ENCODE results near the gene MAP2K5. TPM values are rescaled to one million over a fixed set of nuclear protein-coding genes. Genes with fewer than 3 reads are reported as not detected.

MAP2K5 gene
- total and polyA plus RNA-seq, 7 donors, result 11.3 to 19.4 (median 14.3) TPM

GRCh38 chr15:67824197-67824968 lies 281.9 kb downstream of the MAP2K5 start:
- 10 to 12% methylated on average over 21 of the region's 21 CpGs for WGBS, 2 donors
- Histone ChIP-seq H3K36me3 (no peaks in the 10 kb centered on the region), H3K27ac (no peak overlapping the region), H3K4me3 (no peak overlapping the region), H3K4me1 (peaks cover 0 to 80% (median 69%) of the 10 kb centered on the region in 4 donors), H3K9me3 (no peaks in the 10 kb centered on the region), H3K27me3 (peaks cover 99 to 100% (median 100%) of the 10 kb centered on the region in 3 donors)
- TF ChIP-seq EP300 (IDR thresholded peaks at IDR 0.05) (no peak), POLR2AphosphoS5 (IDR thresholded peaks at IDR 0.05) (no peak), POLR2A (IDR thresholded peaks at IDR 0.05) (no peak)
- TF ChIP-seq, protein P1, sequence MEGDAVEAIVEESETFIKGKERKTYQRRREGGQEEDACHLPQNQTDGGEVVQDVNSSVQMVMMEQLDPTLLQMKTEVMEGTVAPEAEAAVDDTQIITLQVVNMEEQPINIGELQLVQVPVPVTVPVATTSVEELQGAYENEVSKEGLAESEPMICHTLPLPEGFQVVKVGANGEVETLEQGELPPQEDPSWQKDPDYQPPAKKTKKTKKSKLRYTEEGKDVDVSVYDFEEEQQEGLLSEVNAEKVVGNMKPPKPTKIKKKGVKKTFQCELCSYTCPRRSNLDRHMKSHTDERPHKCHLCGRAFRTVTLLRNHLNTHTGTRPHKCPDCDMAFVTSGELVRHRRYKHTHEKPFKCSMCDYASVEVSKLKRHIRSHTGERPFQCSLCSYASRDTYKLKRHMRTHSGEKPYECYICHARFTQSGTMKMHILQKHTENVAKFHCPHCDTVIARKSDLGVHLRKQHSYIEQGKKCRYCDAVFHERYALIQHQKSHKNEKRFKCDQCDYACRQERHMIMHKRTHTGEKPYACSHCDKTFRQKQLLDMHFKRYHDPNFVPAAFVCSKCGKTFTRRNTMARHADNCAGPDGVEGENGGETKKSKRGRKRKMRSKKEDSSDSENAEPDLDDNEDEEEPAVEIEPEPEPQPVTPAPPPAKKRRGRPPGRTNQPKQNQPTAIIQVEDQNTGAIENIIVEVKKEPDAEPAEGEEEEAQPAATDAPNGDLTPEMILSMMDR (IDR thresholded peaks at IDR 0.05), result no peak
- intact Hi-C loops (cut with DNase I), result no loop called here
- no peak for DNase-seq

DNA sequence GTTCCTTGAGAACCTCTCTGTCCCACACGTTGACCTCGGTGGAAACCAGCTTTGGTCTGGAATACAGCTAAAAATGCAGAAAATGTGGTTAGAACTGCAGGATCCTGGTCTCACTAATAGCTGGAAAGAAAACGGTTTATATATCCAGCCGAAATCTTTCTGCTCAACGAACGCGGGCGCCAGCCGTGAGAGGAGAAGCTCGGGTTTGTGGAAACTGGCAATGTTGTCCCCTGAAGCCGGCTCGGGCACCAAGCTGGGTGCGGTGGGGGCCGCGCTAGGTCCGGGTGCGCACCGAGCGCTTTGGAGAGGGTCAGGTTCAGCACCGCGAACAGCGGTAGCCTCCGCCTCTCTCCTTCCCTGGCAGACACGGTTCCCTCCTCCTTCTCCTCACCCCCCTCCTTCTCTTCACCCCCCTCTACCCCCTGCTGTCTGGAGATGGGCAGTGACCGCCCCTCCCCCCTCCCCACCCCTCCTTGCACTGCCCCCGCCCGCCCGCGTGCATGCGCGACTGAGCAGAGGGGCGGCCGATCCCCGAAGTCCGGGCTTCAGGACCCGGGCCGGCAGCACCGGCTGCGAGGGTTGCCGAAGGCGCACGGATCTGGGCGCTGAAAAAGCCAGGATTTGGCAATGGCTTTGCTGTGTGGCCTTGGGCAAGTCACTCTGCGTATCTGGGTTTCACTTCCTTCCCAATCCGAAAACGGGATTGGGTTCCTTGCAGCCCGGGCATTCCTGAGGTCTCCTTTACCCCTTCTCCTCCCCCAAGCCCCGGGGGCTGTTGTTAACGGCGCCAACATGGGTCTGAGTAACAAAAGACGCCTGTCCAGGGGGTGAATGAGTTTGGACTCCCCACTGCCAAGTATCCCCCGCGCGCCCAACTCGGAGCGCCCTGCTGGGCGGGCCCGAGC lies 282.7 kb downstream of the MAP2K5 start, which contains the start of gene SKOR1:
Gene SKOR1 (plus strand): TSS at position 534 of the 905 bp plus-strand sequence. CDS start 94 bp downstream, at position 628.
- no peak for TF ChIP-seq POLR2A (IDR thresholded peaks at IDR 0.05)
- intact Hi-C loops (cut with DNase I), result no loop called here
- H3K27ac ChIP-seq, result no peak within 1 kb of the TSS
- no peaks in the 10 kb centered on the region for H3K9me3 ChIP-seq
- H3K4me3 ChIP-seq, result peak within 1 kb of the TSS in 2 of 4 donors; percentile 8 to 16
- H3K27me3 ChIP-seq, result peaks cover 98 to 100% (median 100%) of the 10 kb centered on the region in 3 donors
- no peaks in the 10 kb centered on the region for H3K36me3 ChIP-seq
- DNase-seq, result peak; percentile 57
- 2 to 3% methylated on average over 58 of the region's 58 CpGs for WGBS, 2 donors
- peaks cover 0 to 84% (median 69%) of the 10 kb centered on the region in 4 donors for H3K4me1 ChIP-seq

DNA sequence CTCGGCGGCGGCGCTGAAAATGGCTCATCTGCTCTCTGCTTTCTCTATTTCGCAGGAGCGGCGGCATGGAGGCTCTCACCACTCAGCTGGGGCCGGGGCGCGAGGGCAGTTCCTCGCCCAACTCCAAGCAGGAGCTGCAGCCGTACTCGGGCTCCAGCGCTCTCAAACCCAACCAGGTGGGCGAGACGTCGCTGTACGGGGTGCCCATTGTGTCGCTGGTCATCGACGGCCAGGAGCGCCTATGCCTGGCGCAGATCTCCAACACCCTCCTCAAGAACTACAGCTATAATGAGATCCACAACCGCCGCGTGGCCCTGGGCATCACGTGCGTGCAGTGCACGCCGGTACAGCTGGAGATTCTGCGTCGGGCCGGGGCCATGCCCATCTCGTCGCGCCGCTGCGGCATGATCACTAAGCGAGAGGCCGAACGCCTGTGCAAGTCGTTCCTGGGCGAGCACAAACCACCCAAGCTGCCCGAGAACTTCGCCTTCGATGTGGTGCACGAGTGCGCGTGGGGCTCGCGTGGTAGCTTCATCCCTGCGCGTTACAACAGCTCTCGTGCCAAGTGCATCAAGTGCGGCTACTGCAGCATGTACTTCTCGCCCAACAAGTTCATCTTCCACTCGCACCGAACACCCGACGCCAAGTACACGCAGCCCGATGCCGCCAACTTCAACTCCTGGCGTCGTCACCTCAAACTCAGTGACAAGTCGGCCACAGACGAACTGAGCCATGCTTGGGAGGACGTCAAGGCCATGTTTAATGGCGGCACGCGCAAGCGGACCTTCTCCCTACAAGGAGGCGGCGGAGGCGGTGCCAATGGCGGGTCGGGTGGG lies 283.6 kb downstream of the MAP2K5 start:
- Histone ChIP-seq H3K9me3 (no peaks in the 10 kb centered on the region), H3K36me3 (no peaks in the 10 kb centered on the region), H3K27ac (no peak overlapping the region), H3K4me3 (peak overlapping the region in 2 of 4 donors; percentile 8 to 16), H3K4me1 (peaks cover 0 to 76% (median 62%) of the 10 kb centered on the region in 4 donors), H3K27me3 (peaks cover 97 to 100% (median 100%) of the 10 kb centered on the region in 3 donors)
- no peak for TF ChIP-seq POLR2A (IDR thresholded peaks at IDR 0.05)
- intact Hi-C loops (cut with DNase I), result no loop called here
- no peak for DNase-seq
- WGBS, 2 donors, result 8 to 16% methylated on average over 77 of the region's 77 CpGs

DNA sequence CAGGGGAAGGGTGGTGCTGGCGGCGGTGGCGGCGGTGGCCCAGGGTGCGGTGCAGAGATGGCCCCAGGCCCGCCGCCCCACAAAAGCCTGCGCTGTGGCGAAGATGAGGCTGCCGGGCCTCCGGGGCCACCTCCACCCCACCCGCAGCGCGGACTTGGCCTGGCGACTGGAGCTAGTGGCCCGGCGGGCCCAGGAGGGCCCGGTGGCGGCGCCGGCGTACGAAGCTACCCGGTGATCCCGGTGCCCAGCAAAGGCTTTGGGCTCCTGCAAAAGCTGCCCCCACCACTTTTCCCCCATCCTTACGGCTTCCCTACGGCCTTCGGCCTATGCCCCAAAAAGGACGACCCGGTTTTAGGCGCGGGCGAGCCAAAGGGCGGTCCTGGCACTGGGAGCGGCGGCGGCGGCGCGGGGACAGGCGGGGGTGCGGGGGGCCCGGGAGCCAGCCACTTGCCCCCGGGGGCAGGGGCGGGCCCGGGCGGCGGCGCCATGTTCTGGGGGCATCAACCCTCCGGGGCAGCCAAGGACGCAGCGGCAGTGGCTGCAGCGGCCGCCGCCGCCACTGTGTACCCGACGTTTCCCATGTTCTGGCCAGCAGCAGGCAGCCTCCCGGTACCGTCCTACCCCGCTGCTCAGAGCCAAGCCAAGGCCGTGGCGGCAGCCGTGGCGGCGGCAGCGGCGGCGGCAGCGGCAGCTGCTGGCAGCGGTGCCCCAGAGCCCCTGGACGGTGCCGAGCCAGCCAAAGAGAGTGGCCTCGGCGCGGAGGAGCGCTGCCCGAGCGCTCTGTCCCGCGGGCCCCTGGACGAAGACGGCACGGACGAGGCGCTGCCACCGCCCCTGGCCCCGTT lies 284.4 kb downstream of the MAP2K5 start:
- Histone ChIP-seq H3K27me3 (peaks cover 95 to 100% (median 100%) of the 10 kb centered on the region in 3 donors), H3K27ac (no peak overlapping the region), H3K36me3 (no peaks in the 10 kb centered on the region), H3K9me3 (no peaks in the 10 kb centered on the region), H3K4me3 (no peak overlapping the region), H3K4me1 (peaks cover 0 to 72% (median 61%) of the 10 kb centered on the region in 4 donors)
- 5 to 8% methylated on average over 88 of the region's 88 CpGs for WGBS, 2 donors
- no peak for TF ChIP-seq POLR2AphosphoS5 (IDR thresholded peaks at IDR 0.05)
- TF ChIP-seq EP300 (IDR thresholded peaks at IDR 0.05), result no peak
- TF ChIP-seq POLR2A (IDR thresholded peaks at IDR 0.05), result no peak
- TF ChIP-seq, protein P1 (IDR thresholded peaks at IDR 0.05), result no peak
- intact Hi-C loops (cut with DNase I), result no loop called here
- no peak for DNase-seq
